Measurements from ENCODE around the gene LRIG1.

LRIG1 gene

GRCh38 chr3:66518644-66519043, 17.8 kb upstream of the LRIG1 start:
- Mint-ChIP-seq H3K4me3 (no peak overlapping the region), H3K9me3 (no peaks in the 10 kb centered on the region), H3K27me3 (no peaks in the 10 kb centered on the region), H3K27ac (no peak overlapping the region), H3K4me1 (no peaks in the 10 kb centered on the region), H3K36me3 (no peaks in the 10 kb centered on the region)

GRCh38 chr3:66518126-66518525, 17.3 kb upstream of the LRIG1 start:
- Mint-ChIP-seq H3K4me1 (no peaks in the 10 kb centered on the region), H3K27me3 (no peaks in the 10 kb centered on the region), H3K9me3 (no peaks in the 10 kb centered on the region), H3K27ac (no peak overlapping the region), H3K36me3 (no peaks in the 10 kb centered on the region), H3K4me3 (no peak overlapping the region)

GRCh38 chr3:66517241-66517640, 16.4 kb upstream of the LRIG1 start:
- H3K27ac Mint-ChIP-seq = no peak overlapping the region
- H3K4me3 Mint-ChIP-seq = no peak overlapping the region
- no peaks in the 10 kb centered on the region for H3K36me3 Mint-ChIP-seq
- no peaks in the 10 kb centered on the region for H3K27me3 Mint-ChIP-seq
- no peaks in the 10 kb centered on the region for H3K4me1 Mint-ChIP-seq
- H3K9me3 Mint-ChIP-seq = no peaks in the 10 kb centered on the region

- H3K4me3 Mint-ChIP-seq = no peak overlapping the region
- no peak overlapping the region for H3K27ac Mint-ChIP-seq
- peaks cover 9% of the 10 kb centered on the region for H3K4me1 Mint-ChIP-seq
- no peaks in the 10 kb centered on the region for H3K36me3 Mint-ChIP-seq
- no peaks in the 10 kb centered on the region for H3K9me3 Mint-ChIP-seq
- H3K27me3 Mint-ChIP-seq = no peaks in the 10 kb centered on the region
Observed at GRCh38 chr3:66508461-66508860, 7.6 kb upstream of the LRIG1 start.

GRCh38 chr3:66507423-66508260, 6.8 kb upstream of the LRIG1 start:
- Mint-ChIP-seq H3K27me3 (no peaks in the 10 kb centered on the region), H3K4me3 (no peak overlapping the region), H3K4me1 (peaks cover 17% of the 10 kb centered on the region), H3K9me3 (no peaks in the 10 kb centered on the region), H3K27ac (no peak overlapping the region), H3K36me3 (no peaks in the 10 kb centered on the region)

GRCh38 chr3:66506154-66506553, 5.3 kb upstream of the LRIG1 start:
- peaks cover 30% of the 10 kb centered on the region for H3K4me1 Mint-ChIP-seq
- no peaks in the 10 kb centered on the region for H3K27me3 Mint-ChIP-seq
- no peaks in the 10 kb centered on the region for H3K9me3 Mint-ChIP-seq
- no peaks in the 10 kb centered on the region for H3K36me3 Mint-ChIP-seq
- H3K4me3 Mint-ChIP-seq = no peak overlapping the region
- H3K27ac Mint-ChIP-seq = no peak overlapping the region

- H3K4me3 Mint-ChIP-seq = no peak overlapping the region
- H3K9me3 Mint-ChIP-seq = no peaks in the 10 kb centered on the region
- H3K36me3 Mint-ChIP-seq = no peaks in the 10 kb centered on the region
- peaks cover 32% of the 10 kb centered on the region for H3K4me1 Mint-ChIP-seq
- no peak overlapping the region for H3K27ac Mint-ChIP-seq
- no peaks in the 10 kb centered on the region for H3K27me3 Mint-ChIP-seq
Observed at GRCh38 chr3:66504850-66505641, 4.2 kb upstream of the LRIG1 start.

GRCh38 chr3:66502981-66503380, 2.2 kb upstream of the LRIG1 start:
- Mint-ChIP-seq H3K4me3 (peak overlapping the region; percentile 24), H3K36me3 (no peaks in the 10 kb centered on the region), H3K9me3 (no peaks in the 10 kb centered on the region), H3K27me3 (no peaks in the 10 kb centered on the region), H3K27ac (peak overlapping the region; percentile 11), H3K4me1 (peaks cover 50% of the 10 kb centered on the region)

- Mint-ChIP-seq H3K9me3 (no peaks in the 10 kb centered on the region), H3K4me3 (peak overlapping the region; percentile 24), H3K27ac (peak overlapping the region; percentile 11), H3K27me3 (no peaks in the 10 kb centered on the region), H3K4me1 (peaks cover 56% of the 10 kb centered on the region), H3K36me3 (no peaks in the 10 kb centered on the region)
Observed at GRCh38 chr3:66502245-66502874, 1.5 kb upstream of the LRIG1 start.

GRCh38 chr3:66501483-66502244, 842 bp upstream of the LRIG1 start:
- Mint-ChIP-seq H3K4me1 (peaks cover 61% of the 10 kb centered on the region), H3K4me3 (peak overlapping the region; percentile 79), H3K27ac (peak overlapping the region; percentile 53), H3K36me3 (no peaks in the 10 kb centered on the region), H3K27me3 (no peaks in the 10 kb centered on the region), H3K9me3 (no peaks in the 10 kb centered on the region)

- Mint-ChIP-seq H3K36me3 (no peaks in the 10 kb centered on the region), H3K27ac (peak overlapping the region; percentile 96), H3K4me3 (peak overlapping the region; percentile 96), H3K4me1 (peaks cover 74% of the 10 kb centered on the region), H3K27me3 (no peaks in the 10 kb centered on the region), H3K9me3 (no peaks in the 10 kb centered on the region)
Observed at GRCh38 chr3:66499881-66500575, 794 bp downstream of the LRIG1 start.

- Mint-ChIP-seq H3K27me3 (no peaks in the 10 kb centered on the region), H3K4me3 (peak overlapping the region; percentile 96), H3K27ac (peak overlapping the region; percentile 96), H3K36me3 (no peaks in the 10 kb centered on the region), H3K9me3 (no peaks in the 10 kb centered on the region), H3K4me1 (peaks cover 85% of the 10 kb centered on the region)
Observed at GRCh38 chr3:66498687-66499621, 1.9 kb downstream of the LRIG1 start.

- H3K36me3 Mint-ChIP-seq = no peaks in the 10 kb centered on the region
Observed at GRCh38 chr3:66497985-66498671, 2.7 kb downstream of the LRIG1 start.

More at GRCh38 chr3:66497985-66498671, 2.7 kb downstream of the LRIG1 start:
- Mint-ChIP-seq H3K4me3 (peak overlapping the region; percentile 96), H3K27me3 (no peaks in the 10 kb centered on the region), H3K4me1 (peaks cover 86% of the 10 kb centered on the region), H3K9me3 (no peaks in the 10 kb centered on the region), H3K27ac (peak overlapping the region; percentile 73)

Measured in activated naive CD4-positive, alpha-beta T cell treated with anti-CD3 and anti-CD28 coated beads, Interleukin-2, amount 50 U/mL, for 24 hours (primary cell).